ENCODE measurements around the gene PTPA. TPM values are rescaled to one million over a fixed set of nuclear protein-coding genes. Genes with fewer than 3 reads are reported as not detected.
A peak's percentile ranks its signal among the peaks of the same experiment; 100 is the strongest.

The PTPA gene
- total and polyA plus RNA-seq, 9 of the 15 experiments (the other 6 are each of a cell fraction or from before 2014, with no cell fraction given), result 1.7 to 121 (median 72.6) TPM

- no peaks in the 10 kb centered on the region for H3K9me1 ChIP-seq (ENCODE audit: control insufficient read depth, insufficient read depth, low read length)
- H3K27ac ChIP-seq (ENCODE audit: extremely low read depth, low read depth, low read length), result no peak overlapping the region
- no peak overlapping the region for H2AFZ ChIP-seq (ENCODE audit: low read depth, low read length)
- TF ChIP-seq TSHZ1 (CRISPR knock-in tag; IDR thresholded peaks at IDR 0.05) (no peak), GTF3C2 (IDR thresholded peaks at IDR 0.05; ENCODE audit: borderline replicate concordance, extremely low read depth, insufficient read length) (no peak), POLR2G (IDR thresholded peaks at IDR 0.05; ENCODE audit: low read depth, low read length) (peak; percentile 17; the same call in 1 of the 2 replicates), ZNF277 (CRISPR knock-in tag; IDR thresholded peaks at IDR 0.05; ENCODE audit: borderline replicate concordance) (no peak)
- H3K4me2 ChIP-seq (ENCODE audit: insufficient read depth, low read length), result no peak overlapping the region
- H3K36me3 ChIP-seq (ENCODE audit: control insufficient read depth, insufficient read depth, low read length), result no peaks in the 10 kb centered on the region
- BruUV-seq (replicated peaks), result no TSS peak
- H3K79me2 ChIP-seq (ENCODE audit: control insufficient read depth, insufficient read depth, low read length), result no peaks in the 10 kb centered on the region
- ATAC-seq (no peak), FAIRE-seq (no peak), DNase-seq (ENCODE audit: extremely low read depth in 1 of 4, low spot score in 3 of 4) (no peak)
- H3K4me3 ChIP-seq, result no peak overlapping the region
- H3K9ac ChIP-seq (ENCODE audit: insufficient read depth in 1 of 2, low read depth in 2 of 2, low read length in 2 of 2), result peak overlapping the region in 1 of 2 experiments; percentile 48; a peak in 1 of 4 replicates
- 60% methylated on average over 8 of the region's 12 CpGs for WGBS (ENCODE audit: insufficient coverage, low coverage, missing lambda C conversion rate)
- CTCF ChIA-PET (ENCODE audit: low intra/inter-chr PET ratio), result no interaction called here
- H3K4me1 ChIP-seq (replicated peaks in 1 of 2; ENCODE audit: control insufficient read depth in 2 of 2, insufficient read depth in 2 of 2, low read length in 2 of 2), result peaks cover 0 to 31% of the 10 kb centered on the region in 2 experiments; a peak in 2 of 5 replicates
- H3K9me3 ChIP-seq (replicated peaks; ENCODE audit: control insufficient read depth, insufficient read depth, low read depth, low read length), result no peaks in the 10 kb centered on the region
- no peaks in the 10 kb centered on the region for H3K27me3 ChIP-seq (ENCODE audit: control insufficient read depth in 2 of 2, insufficient read depth in 2 of 2, low read length in 2 of 2)
- in situ Hi-C loops (cut with MboI), result no loop called here
- POLR2A ChIA-PET, result no interaction called here
- no peaks in the 10 kb centered on the region for H4K20me1 ChIP-seq (replicated peaks; ENCODE audit: control insufficient read depth, insufficient read depth, low read length)
- intact Hi-C loops (cut with micrococcal nuclease), result no loop called here
Measured at GRCh38 chr9:129095908-129096307, 15.3 kb upstream of the PTPA start.
